Fibroblast of lung (primary cell): Measurements from ENCODE around the gene CTNND2. TPM values are rescaled to one million over a fixed set of nuclear protein-coding genes. Genes with fewer than 3 reads are reported as not detected.

Source experiments
- DNase-seq, 2 donors: peaks; one replicate each; pipeline versions ENCODE4 v3.0.0 to v3.0.0-alpha.2; 2010; ENCODE audit warnings: low read depth in 2 of 2
- H2AFZ ChIP-seq: 2 replicates; pipeline ENCODE4 v1.5.1; 2012; ENCODE audit warnings: low read length, control low read depth, inconsistent platforms
- H3K27ac ChIP-seq: 2 replicates; pipeline ENCODE4 v1.5.1; 2011; ENCODE audit warnings: low read length, control low read depth; ENCODE audit not compliant: insufficient read depth
- H3K27me3 ChIP-seq: 2 replicates; pipeline ENCODE4 v1.5.1; 2011; ENCODE audit warnings: mild to moderate bottlenecking, low read length; ENCODE audit not compliant: control insufficient read depth, insufficient read depth
- H3K36me3 ChIP-seq: 2 replicates; pipeline ENCODE4 v1.5.1; 2011; ENCODE audit warnings: low read length; ENCODE audit not compliant: control insufficient read depth, insufficient read depth
- H3K4me1 ChIP-seq: 2 replicates; pipeline ENCODE4 v1.5.1; 2011; ENCODE audit warnings: low read length; ENCODE audit not compliant: control insufficient read depth, insufficient read depth; ENCODE audit errors: extremely low read depth
- H3K4me2 ChIP-seq: 2 replicates; pipeline ENCODE4 v1.5.1; 2011; ENCODE audit warnings: low read length, control low read depth; ENCODE audit not compliant: insufficient read depth; ENCODE audit errors: extremely low read depth
- H3K4me3 ChIP-seq, 4 experiments: fragments of 200-600 bp in 1 of 4; sonication (generic) in 1 of 4; replicated peaks in 1 of 4; 2 replicates each; pipeline ENCODE4 v1.5.1; 2011 to 2016; ENCODE audit warnings: low read length in 4 of 4, low read depth in 3 of 4, mild to moderate bottlenecking in 3 of 4, control low read depth in 2 of 4, inconsistent platforms in 1 of 4, mixed read lengths in 1 of 4; ENCODE audit not compliant: insufficient read depth in 1 of 4; ENCODE audit errors: control extremely low read depth in 1 of 4
- H3K79me2 ChIP-seq: 2 replicates; pipeline ENCODE4 v1.5.1; 2012; ENCODE audit warnings: mild to moderate bottlenecking, low read length, inconsistent platforms; ENCODE audit not compliant: control insufficient read depth, insufficient read depth
- H3K9ac ChIP-seq: 2 replicates; pipeline ENCODE4 v1.5.1; 2011; ENCODE audit warnings: mild to moderate bottlenecking, low read length, control low read depth; ENCODE audit not compliant: insufficient read depth
- H3K9me3 ChIP-seq: 2 replicates; pipeline ENCODE4 v1.5.1; 2012; ENCODE audit warnings: low read depth, low read length; ENCODE audit not compliant: control insufficient read depth, insufficient read depth
- H4K20me1 ChIP-seq: 2 replicates; pipeline ENCODE4 v1.5.1; 2011; ENCODE audit warnings: low read length; ENCODE audit not compliant: control insufficient read depth, insufficient read depth; ENCODE audit errors: extremely low read depth
- EZH2 ChIP-seq: IDR thresholded peaks from 2 replicates; pipeline ENCODE4 v1.5.1; 2012; ENCODE audit warnings: low read length, control low read depth, mild to moderate bottlenecking; ENCODE audit errors: missing control alignments
- polyA plus RNA-seq, 2 donors: library from polyadenylated mRNA; depleted of rRNA in 1 of 2; stranded (reverse) in 1 of 2; unstranded in 1 of 2; fragments of >200 nt; gene quantifications; 2 replicates each; pipeline ENCODE4 v1.2.1, GENCODE V29; 2011 to 2012; ENCODE audit warnings: missing spikeins in 1 of 2
- total RNA-seq: library from RNA; depleted of rRNA; stranded (reverse); fragments of >200 nt; gene quantifications from 2 replicates; pipeline ENCODE4 v1.2.1, GENCODE V29; 2014
- TF ChIP-seq, protein P1 (sequence below), 2 donors: IDR thresholded peaks in 1 of 2; conservative IDR thresholded peaks in 1 of 2; 1 replicate in 1 of 2; 2 replicates in 1 of 2; pipeline ENCODE4 v1.5.1; 2011 to 2012; ENCODE audit warnings: low read length in 2 of 2, control low read depth in 1 of 2, inconsistent platforms in 1 of 2, low read depth in 1 of 2, mild to moderate bottlenecking in 1 of 2

CTNND2 gene
- total and polyA plus RNA-seq, 2 donors (not counting 1 experiment from before 2014, with no cell fraction given), result not detected

DNA sequence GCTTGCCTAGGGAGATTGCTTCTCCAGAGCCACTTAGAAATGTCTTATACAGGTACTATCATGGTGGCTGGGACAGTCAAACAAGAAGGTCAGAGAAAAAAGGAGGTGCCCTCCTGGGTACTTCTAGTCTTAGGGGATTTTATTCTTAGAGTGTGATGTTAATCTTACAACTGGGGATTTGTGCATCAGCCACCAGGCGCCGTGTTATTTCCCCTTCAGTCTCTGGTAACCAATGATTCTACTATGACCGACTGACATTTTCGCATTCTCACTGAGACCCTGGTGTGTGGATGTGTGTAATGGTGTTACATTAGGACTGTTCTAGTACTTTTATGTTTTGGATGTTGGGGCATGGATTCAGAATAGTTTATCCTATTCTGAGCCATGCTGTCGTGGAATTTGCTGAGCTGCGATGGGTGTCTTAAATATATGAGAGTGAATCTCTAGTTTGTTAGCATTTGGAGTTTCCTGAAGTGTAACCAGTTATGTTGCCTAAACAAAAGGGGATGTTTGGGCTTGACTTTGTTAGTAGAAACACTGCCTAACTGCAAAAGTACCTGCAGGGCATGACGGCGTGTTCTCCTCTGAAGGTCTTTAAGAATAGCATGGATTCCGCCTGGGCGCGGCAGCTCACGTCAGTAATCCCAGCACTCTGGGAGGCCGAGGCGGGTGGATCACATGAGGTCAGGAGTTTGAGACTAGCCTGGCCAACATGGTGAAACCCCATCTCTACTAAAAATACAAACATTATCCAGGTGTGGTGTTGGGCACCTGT, 968.0 kb downstream of the CTNND2 start:
- DNase-seq, result no peak
- Histone ChIP-seq H3K79me2 (no peaks in the 10 kb centered on the region), H3K27ac (no peak overlapping the region), H2AFZ (no peak overlapping the region), H3K4me2 (no peak overlapping the region), H3K27me3 (no peaks in the 10 kb centered on the region), H3K4me1 (no peaks in the 10 kb centered on the region), H3K36me3 (no peaks in the 10 kb centered on the region), H3K9ac (no peak overlapping the region), H4K20me1 (no peaks in the 10 kb centered on the region), H3K4me3 (no peak overlapping the region), H3K9me3 (no peaks in the 10 kb centered on the region)
- TF ChIP-seq EZH2, result no peak
- TF ChIP-seq, protein P1, sequence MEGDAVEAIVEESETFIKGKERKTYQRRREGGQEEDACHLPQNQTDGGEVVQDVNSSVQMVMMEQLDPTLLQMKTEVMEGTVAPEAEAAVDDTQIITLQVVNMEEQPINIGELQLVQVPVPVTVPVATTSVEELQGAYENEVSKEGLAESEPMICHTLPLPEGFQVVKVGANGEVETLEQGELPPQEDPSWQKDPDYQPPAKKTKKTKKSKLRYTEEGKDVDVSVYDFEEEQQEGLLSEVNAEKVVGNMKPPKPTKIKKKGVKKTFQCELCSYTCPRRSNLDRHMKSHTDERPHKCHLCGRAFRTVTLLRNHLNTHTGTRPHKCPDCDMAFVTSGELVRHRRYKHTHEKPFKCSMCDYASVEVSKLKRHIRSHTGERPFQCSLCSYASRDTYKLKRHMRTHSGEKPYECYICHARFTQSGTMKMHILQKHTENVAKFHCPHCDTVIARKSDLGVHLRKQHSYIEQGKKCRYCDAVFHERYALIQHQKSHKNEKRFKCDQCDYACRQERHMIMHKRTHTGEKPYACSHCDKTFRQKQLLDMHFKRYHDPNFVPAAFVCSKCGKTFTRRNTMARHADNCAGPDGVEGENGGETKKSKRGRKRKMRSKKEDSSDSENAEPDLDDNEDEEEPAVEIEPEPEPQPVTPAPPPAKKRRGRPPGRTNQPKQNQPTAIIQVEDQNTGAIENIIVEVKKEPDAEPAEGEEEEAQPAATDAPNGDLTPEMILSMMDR (conservative IDR thresholded peaks at IDR 0.05 in 1 of 2, IDR thresholded peaks at IDR 0.05 in 1 of 2; ENCODE audit: low read depth in 1 of 2, low read length in 2 of 2), result no peak

DNA sequence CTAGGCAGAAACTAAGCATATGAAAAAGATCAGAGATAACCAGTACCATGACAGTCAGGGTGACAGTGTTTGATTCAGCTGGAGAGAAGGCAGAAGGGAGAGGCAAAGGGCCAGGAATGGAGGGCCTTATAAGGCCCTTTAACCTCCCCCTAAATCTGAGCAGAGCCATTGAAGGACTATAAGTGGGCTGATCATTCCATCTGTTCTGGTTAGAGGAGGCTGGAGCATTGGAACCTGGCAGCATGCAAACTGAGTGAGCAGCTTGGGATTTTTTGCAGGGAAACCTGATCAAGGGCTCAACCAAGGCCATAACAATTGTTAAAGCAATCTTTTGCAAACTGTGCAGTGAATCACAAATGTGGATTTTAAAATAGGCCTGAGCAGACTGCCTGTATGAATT, 968.7 kb downstream of the CTNND2 start:
- no peaks in the 10 kb centered on the region for H3K27me3 ChIP-seq
- no peaks in the 10 kb centered on the region for H3K4me1 ChIP-seq
- H4K20me1 ChIP-seq, result no peaks in the 10 kb centered on the region
- no peaks in the 10 kb centered on the region for H3K36me3 ChIP-seq
- TF ChIP-seq, protein P1 (conservative IDR thresholded peaks at IDR 0.05 in 1 of 2, IDR thresholded peaks at IDR 0.05 in 1 of 2; ENCODE audit: low read depth in 1 of 2, low read length in 2 of 2), result no peak
- TF ChIP-seq EZH2, result no peak
- no peak for DNase-seq
- no peaks in the 10 kb centered on the region for H3K79me2 ChIP-seq
- H2AFZ ChIP-seq, result no peak overlapping the region
- H3K9me3 ChIP-seq, result no peaks in the 10 kb centered on the region
- no peak overlapping the region for H3K27ac ChIP-seq
- H3K9ac ChIP-seq, result no peak overlapping the region
- no peak overlapping the region for H3K4me3 ChIP-seq
- no peak overlapping the region for H3K4me2 ChIP-seq

DNA sequence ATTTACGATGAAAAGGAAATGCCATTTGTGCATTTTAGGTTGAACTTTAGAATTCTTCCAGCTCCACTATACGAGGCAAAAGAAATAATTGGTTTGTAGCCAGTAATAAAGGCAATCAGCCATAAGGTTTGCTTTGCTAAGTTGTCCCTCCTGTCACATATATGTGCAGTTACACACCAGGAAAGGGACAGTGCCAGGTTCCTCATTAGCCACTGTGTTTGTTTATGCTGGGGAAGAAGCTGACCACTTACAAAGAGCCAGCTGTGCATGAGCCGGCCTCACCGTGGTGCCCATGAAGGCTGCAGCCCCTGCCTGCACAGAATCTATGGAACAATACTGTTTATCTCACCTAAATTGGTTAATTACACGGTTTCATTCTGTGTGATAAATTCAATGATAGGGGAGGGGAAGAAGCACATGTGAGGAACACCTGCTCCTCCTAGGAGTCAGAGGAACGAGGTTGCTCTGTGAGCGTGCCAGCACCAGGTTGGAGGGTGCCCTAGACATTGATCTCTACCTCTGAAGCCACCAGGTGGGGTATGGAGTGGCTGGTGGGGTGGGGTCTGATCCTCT, 969.4 kb downstream of the CTNND2 start:
- H3K4me1 ChIP-seq, result no peaks in the 10 kb centered on the region
- H3K4me2 ChIP-seq, result no peak overlapping the region
- H2AFZ ChIP-seq, result no peak overlapping the region
- no peak for TF ChIP-seq EZH2
- TF ChIP-seq, protein P1 (conservative IDR thresholded peaks at IDR 0.05 in 1 of 2, IDR thresholded peaks at IDR 0.05 in 1 of 2; ENCODE audit: low read depth in 1 of 2, low read length in 2 of 2), result no peak
- no peaks in the 10 kb centered on the region for H4K20me1 ChIP-seq
- no peaks in the 10 kb centered on the region for H3K27me3 ChIP-seq
- H3K4me3 ChIP-seq, result no peak overlapping the region
- no peaks in the 10 kb centered on the region for H3K36me3 ChIP-seq
- DNase-seq, result no peak
- H3K27ac ChIP-seq, result no peak overlapping the region
- H3K79me2 ChIP-seq, result no peaks in the 10 kb centered on the region
- H3K9ac ChIP-seq, result no peak overlapping the region
- H3K9me3 ChIP-seq, result no peaks in the 10 kb centered on the region
